Stomach (tissue), 4 donors: ENCODE measurements around the gene RPUSD3.

Experiments used
- CTCF ChIP-seq, 7 experiments: fragments of 450-650 bp in 4 of 7; fragments of 200-600 bp in 3 of 7; sonication (generic) in 3 of 7; IDR thresholded peaks; one replicate each; pipeline ENCODE4 v1.5.1; 2016 to 2019; ENCODE audit warnings: antibody characterized with exemption in 7 of 7, control low read depth in 2 of 7, mild to moderate bottlenecking in 1 of 7
- POLR2A ChIP-seq, 4 donors: fragments of 450-650 bp; IDR thresholded peaks; one replicate each; pipeline ENCODE4 v1.6.1; 2016; ENCODE audit warnings: antibody characterized with exemption in 4 of 4, control low read depth in 2 of 4, mild to moderate bottlenecking in 1 of 4, moderate library complexity in 1 of 4
- POLR2AphosphoS5 ChIP-seq, 3 donors: sonication (generic); formaldehyde crosslinking; IDR thresholded peaks; one replicate each; pipeline ENCODE4 v1.6.1; 2016; ENCODE audit warnings: antibody characterized with exemption in 3 of 3

- TF ChIP-seq CTCF (IDR thresholded peaks at IDR 0.05) (no peak), POLR2A (IDR thresholded peaks at IDR 0.05) (no peak), POLR2AphosphoS5 (IDR thresholded peaks at IDR 0.05) (peak in 1 of 3 donors; percentile 11)
Observed at GRCh38 chr3:9793161-9793781, 50.5 kb downstream of the RPUSD3 start.
